K562 (cell line): Measurements from ENCODE around the gene MAGEB4. TPM values are rescaled to one million over a fixed set of nuclear protein-coding genes. Genes with fewer than 3 reads are reported as not detected.

Source experiments
- ARID3A ChIP-seq: IDR thresholded peaks from 2 replicates; pipeline ENCODE4 v1.6.1; 2012; ENCODE audit warnings: low read depth, low read length, improper control_type of control experiment, borderline replicate concordance
- ATF7 ChIP-seq: fragments of 450-650 bp; IDR thresholded peaks from 2 replicates; pipeline ENCODE4 v1.7.1; 2014; ENCODE audit warnings: mild to moderate bottlenecking, moderate library complexity
- CBFA2T2 ChIP-seq: fragments of 450-650 bp; conservative IDR thresholded peaks from 2 replicates; pipeline ENCODE4 v1.6.1; 2017; ENCODE audit warnings: mild to moderate bottlenecking
- CBFB ChIP-seq: sonication (generic); formaldehyde crosslinking; IDR thresholded peaks from 2 replicates; pipeline ENCODE4 v1.4.0; 2020; ENCODE audit warnings: mild to moderate bottlenecking, missing genetic modification reagents
- EHMT2 ChIP-seq: fragments of 450-650 bp; IDR thresholded peaks from 2 replicates; pipeline ENCODE4 v1.6.1; 2018; ENCODE audit warnings: antibody characterized with exemption
- GATA2 ChIP-seq: sonication (generic); formaldehyde crosslinking; IDR thresholded peaks from 2 replicates; pipeline ENCODE4 v1.4.0; 2020; ENCODE audit warnings: mild to moderate bottlenecking, missing genetic modification reagents
- HDAC8 ChIP-seq: fragments of 450-650 bp; IDR thresholded peaks from 2 replicates; pipeline ENCODE4 v1.6.1; 2016; ENCODE audit warnings: mild to moderate bottlenecking, missing genetic modification characterization, moderate library complexity, missing compliant biosample characterization
- HDGF ChIP-seq: fragments of 450-650 bp; IDR thresholded peaks from 2 replicates; pipeline ENCODE4 v1.6.1; 2016
- HES1 ChIP-seq: fragments of 450-650 bp; IDR thresholded peaks from 2 replicates; pipeline ENCODE4 v1.6.1; 2016; ENCODE audit warnings: low read depth, mild to moderate bottlenecking, moderate library complexity
- HSF4 ChIP-seq: fragments of 250-450 bp; sonication (Bioruptor Pico); IDR thresholded peaks from 2 replicates; pipeline ENCODE4 v2.1.2; 2022; ENCODE audit warnings: mild to moderate bottlenecking, moderate library complexity, borderline replicate concordance
- PBX2 ChIP-seq, 2 experiments: IDR thresholded peaks in 1 of 2; conservative IDR thresholded peaks in 1 of 2; 2 replicates each; pipeline ENCODE4 v1.6.1; 2016; ENCODE audit warnings: low read depth in 2 of 2, mild to moderate bottlenecking in 1 of 2, missing compliant biosample characterization in 1 of 2, missing genetic modification characterization in 1 of 2, moderate library complexity in 1 of 2
- POLR3G ChIP-seq: IDR thresholded peaks from 2 replicates; pipeline ENCODE4 v1.6.1; 2011; ENCODE audit not compliant: insufficient read length, insufficient replicate concordance; ENCODE audit errors: extremely low read depth
- RFX1 ChIP-seq: fragments of 450-650 bp; IDR thresholded peaks from 2 replicates; pipeline ENCODE4 v1.6.1; 2016; ENCODE audit warnings: mild to moderate bottlenecking, moderate library complexity
- TAF1 ChIP-seq: IDR thresholded peaks from 2 replicates; pipeline ENCODE4 v1.6.1; 2011; ENCODE audit warnings: mild to moderate bottlenecking, low read length, moderate library complexity; ENCODE audit not compliant: insufficient read depth, control insufficient read depth, severe bottlenecking; ENCODE audit errors: extremely low read depth
- U2AF2 ChIP-seq: fragments of 200-400 bp; formaldehyde crosslinking; optimal IDR thresholded peaks from 2 replicates; pipeline ENCODE3; 2017; ENCODE audit warnings: low read depth, mild to moderate bottlenecking, low read length
- ZBTB12 ChIP-seq: fragments of 250-450 bp; sonication (Bioruptor Pico); IDR thresholded peaks from 2 replicates; pipeline ENCODE4 v1.4.0; 2020
- ZBTB33 ChIP-seq: sonication (generic); formaldehyde crosslinking; IDR thresholded peaks from 2 replicates; pipeline ENCODE4 v1.8.1; 2023; ENCODE audit warnings: mild to moderate bottlenecking, missing genetic modification reagents
- ZFP1 ChIP-seq: fragments of 450-650 bp; formaldehyde crosslinking; IDR thresholded peaks from 2 replicates; pipeline ENCODE4 v1.4.0; 2020; ENCODE audit warnings: mild to moderate bottlenecking, mixed read lengths
- ZNF511 ChIP-seq: sonication (generic); formaldehyde crosslinking; IDR thresholded peaks from 2 replicates; pipeline ENCODE4 v1.8.0; 2022; ENCODE audit warnings: mild to moderate bottlenecking, missing genetic modification reagents
- ZNF830 ChIP-seq: fragments of 250-450 bp; sonication (Bioruptor Pico); IDR thresholded peaks from 2 replicates; pipeline ENCODE4 v1.5.0; 2021; ENCODE audit warnings: mild to moderate bottlenecking
- polyA plus RNA-seq, 8 experiments: library from polyadenylated mRNA; depleted of rRNA in 4 of 8; stranded (reverse) in 5 of 8; unstranded in 3 of 8; fragments of >200 nt; fragmentation: Nextera tagmentation in 2 of 8; fragmentation: Illumina TruSeq in 1 of 8; extraction: Ambion mirVana in 2 of 8; extraction: Trizol in 1 of 8; gene quantifications; 2 replicates each; pipeline versions ENCODE4 v1.2.1 to v1.2.3, GENCODE V29; 2011 to 2014; ENCODE audit warnings: inconsistent platforms in 1 of 8, missing spikeins in 1 of 8
- total RNA-seq, 7 experiments: library from RNA; depleted of rRNA in 6 of 7; stranded (reverse); fragments of >200 nt in 6 of 7; fragmentation: Illumina TruSeq in 2 of 7; extraction: Trizol in 2 of 7; gene quantifications; 2 replicates each; pipeline versions ENCODE4 v1.2.1 to v1.2.3, GENCODE V29; 2011 to 2021; ENCODE audit warnings: low replicate concordance in 1 of 7

The MAGEB4 gene
- total and polyA plus RNA-seq, 9 of the 15 experiments (the other 6 are each of a cell fraction or from before 2014, with no cell fraction given) = 0.04 to 0.09 (median 0.06) TPM; not detected in 6

DNA sequence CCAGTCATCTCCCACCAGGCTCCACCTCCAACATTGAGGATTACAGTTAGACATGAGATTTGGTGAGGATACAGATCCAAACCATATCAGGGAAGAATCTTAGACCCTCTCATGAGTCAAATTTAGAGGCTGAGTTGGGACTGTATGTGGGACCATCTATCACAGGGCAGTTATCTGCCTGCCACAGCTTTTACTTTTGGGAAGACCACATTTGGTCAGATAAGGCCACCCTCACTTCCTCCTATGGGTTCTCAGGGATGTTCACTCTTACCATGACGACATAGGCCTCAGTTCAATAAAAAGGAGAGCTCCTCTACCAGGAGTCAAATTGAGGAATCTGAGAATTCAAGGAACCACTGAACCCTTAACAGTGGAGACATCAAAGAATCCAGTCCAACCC is 24.3 kb upstream of the MAGEB4 start (continued):
- TF ChIP-seq ZBTB12 (CRISPR knock-in tag) (no peak), HSF4 (no peak), CBFB (CRISPR knock-in tag) (no peak), GATA2 (CRISPR knock-in tag) (peak; percentile 65), RFX1 (0 out of 2 replicates have a peak, but pooled peaks have one; percentile 7), ATF7 (peak; percentile 60; the same call in 1 of the 2 replicates), EHMT2 (no peak), ZNF830 (no peak), U2AF2 (no peak), ZNF511 (CRISPR knock-in tag) (no peak), TAF1 (no peak), CBFA2T2 (peak; percentile 34; the same call in 1 of the 2 replicates), HES1 (no peak), HDGF (no peak), POLR3G (no peak), ZFP1 (CRISPR knock-in tag) (no peak), PBX2 (CRISPR knock-in tag; IDR thresholded peaks at IDR 0.05; ENCODE audit: low read depth) (no peak), PBX2 (tag; conservative IDR thresholded peaks at IDR 0.05; ENCODE audit: low read depth) (no peak), ARID3A (no peak), ZBTB33 (CRISPR knock-in tag) (no peak), HDAC8 (tag) (no peak)
